H1 (cell line): ENCODE data around the gene CHST2. TPM values are rescaled to one million over a fixed set of nuclear protein-coding genes. Genes with fewer than 3 reads are reported as not detected.

Experiments
- CTCF ChIA-PET: fragments of 300-600 bp; sonication (Branson Sonifier 250); formaldehyde crosslinking; loops from one replicate; lab custom pipeline; 2021; ENCODE audit not compliant: partially characterized antibody; lab: Charles Lee
- POLR2A ChIA-PET: fragments of 300-600 bp; sonication (Branson Sonifier 250); formaldehyde crosslinking; loops from one replicate; lab custom pipeline; 2021; ENCODE audit warnings: inconsistent platforms; ENCODE audit not compliant: partially characterized antibody; lab: Charles Lee
- DNase-seq, 2 experiments: peaks; one replicate each; pipeline versions ENCODE4 v3.0.0 to v3.0.0-alpha.2; 2010 to 2022; ENCODE audit warnings: low spot score in 2 of 2, low read depth in 1 of 2, mixed read lengths in 1 of 2
- FAIRE-seq: peaks from 2 replicates; lab custom pipeline; 2011; peaks lifted over from hg19 to GRCh38; lab: Jason Lieb, UNC
- H2AFZ ChIP-seq: 2 replicates; pipeline ENCODE4 v1.8.1; 2012; ENCODE audit warnings: low read length, inconsistent platforms
- H2AK5ac ChIP-seq: 2 replicates; pipeline ENCODE4 v1.6.1; 2013; ENCODE audit warnings: low read depth, low read length
- H2BK120ac ChIP-seq: replicated peaks from 2 replicates; pipeline ENCODE3; 2013; ENCODE audit warnings: low read depth, low read length, inconsistent platforms
- H2BK12ac ChIP-seq: 2 replicates; pipeline ENCODE4 v1.6.1; 2013; ENCODE audit warnings: low read depth, low read length
- H2BK15ac ChIP-seq: 2 replicates; pipeline ENCODE4 v1.6.1; 2013; ENCODE audit warnings: low read length
- H2BK20ac ChIP-seq: 2 replicates; pipeline ENCODE4 v1.6.1; 2013; ENCODE audit warnings: low read length
- H2BK5ac ChIP-seq: 2 replicates; pipeline ENCODE4 v1.6.1; 2013; ENCODE audit warnings: low read depth, low read length
- H3K14ac ChIP-seq: 2 replicates; pipeline ENCODE4 v1.6.1; 2013; ENCODE audit warnings: inconsistent platforms; ENCODE audit not compliant: insufficient read length
- H3K18ac ChIP-seq: 2 replicates; pipeline ENCODE4 v1.6.1; 2013; ENCODE audit warnings: low read length; ENCODE audit errors: extremely low read depth
- H3K23ac ChIP-seq: 2 replicates; pipeline ENCODE4 v1.6.1; 2013; ENCODE audit warnings: inconsistent platforms; ENCODE audit not compliant: insufficient read length
- H3K23me2 ChIP-seq: 2 replicates; pipeline ENCODE4 v1.6.1; 2013; ENCODE audit warnings: low read depth, low read length
- H3K27ac ChIP-seq: 2 replicates; pipeline ENCODE4 v1.6.1; 2011; ENCODE audit warnings: low read depth, low read length, inconsistent platforms
- H3K27me3 ChIP-seq, 4 experiments: replicated peaks in 1 of 4; 1 replicate in 1 of 4; 2 replicates in 3 of 4; pipeline versions ENCODE4 v1.6.1 to v1.8.1; 2011 to 2013; ENCODE audit warnings: low read length in 3 of 4, mild to moderate bottlenecking in 3 of 4, inconsistent platforms in 2 of 4, mixed read lengths in 2 of 4, moderate library complexity in 1 of 4; ENCODE audit not compliant: control insufficient read depth in 3 of 4, insufficient read depth in 3 of 4; ENCODE audit errors: extremely low read depth in 1 of 4
- H3K36me3 ChIP-seq, 4 experiments: 2 replicates each; pipeline versions ENCODE4 v1.6.1 to v1.8.1; 2011 to 2013; ENCODE audit warnings: mild to moderate bottlenecking in 4 of 4, low read length in 3 of 4, moderate library complexity in 2 of 4, control low read depth in 1 of 4, inconsistent platforms in 1 of 4; ENCODE audit not compliant: insufficient read depth in 4 of 4, control insufficient read depth in 2 of 4
- H3K4ac ChIP-seq: replicated peaks from 2 replicates; pipeline ENCODE3; 2013; ENCODE audit warnings: low read length, low read depth, mixed read lengths, inconsistent platforms; ENCODE audit not compliant: insufficient read length
- H3K4me1 ChIP-seq, 4 experiments: replicated peaks in 1 of 4; 1 replicate in 1 of 4; 2 replicates in 3 of 4; pipeline versions ENCODE4 v1.6.1 to v1.8.1; 2011 to 2013; ENCODE audit warnings: low read length in 3 of 4, inconsistent platforms in 2 of 4, mixed read lengths in 1 of 4; ENCODE audit not compliant: insufficient read depth in 4 of 4, control insufficient read depth in 3 of 4
- H3K4me2 ChIP-seq, 2 experiments: 2 replicates each; pipeline versions ENCODE4 v1.6.1 to v1.8.1; 2011 to 2013; ENCODE audit warnings: low read depth in 2 of 2, low read length in 2 of 2, control low read depth in 1 of 2, inconsistent platforms in 1 of 2, mild to moderate bottlenecking in 1 of 2; ENCODE audit not compliant: insufficient read depth in 1 of 2
- H3K4me3 ChIP-seq, 4 experiments: fragments of 200-600, 300-600 bp in 1 of 4; sonication (generic), shearing (Covaris generic), sonication (Bioruptor Twin) in 1 of 4; 2 replicates each; pipeline versions ENCODE4 v1.5.1 to v1.8.1; 2011 to 2016; ENCODE audit warnings: low read length in 4 of 4, low read depth in 3 of 4, control low read depth in 2 of 4, inconsistent platforms in 2 of 4, mild to moderate bottlenecking in 2 of 4, mixed read lengths in 1 of 4, moderate library complexity in 1 of 4; ENCODE audit not compliant: insufficient read depth in 2 of 4; ENCODE audit errors: extremely low read depth in 1 of 4
- H3K56ac ChIP-seq: replicated peaks from 2 replicates; pipeline ENCODE3; 2013; ENCODE audit warnings: low read depth, mild to moderate bottlenecking, mixed read lengths, low read length, inconsistent platforms; ENCODE audit not compliant: insufficient read length
- H3K79me1 ChIP-seq: 2 replicates; pipeline ENCODE4 v1.6.1; 2013; ENCODE audit warnings: low read depth, low read length, control low read depth
- H3K79me2 ChIP-seq, 2 experiments: 2 replicates each; pipeline versions ENCODE4 v1.6.1 to v1.8.1; 2012 to 2013; ENCODE audit warnings: low read length in 2 of 2, mild to moderate bottlenecking in 2 of 2, inconsistent platforms in 1 of 2; ENCODE audit not compliant: insufficient read depth in 2 of 2, control insufficient read depth in 1 of 2
- H3K9ac ChIP-seq, 4 experiments: replicated peaks in 1 of 4; 1 replicate in 1 of 4; 2 replicates in 3 of 4; pipeline versions ENCODE4 v1.6.1 to v1.8.1; 2011 to 2013; ENCODE audit warnings: low read depth in 3 of 4, low read length in 3 of 4, control low read depth in 2 of 4, mild to moderate bottlenecking in 2 of 4, moderate library complexity in 2 of 4, inconsistent platforms in 1 of 4; ENCODE audit errors: extremely low read depth in 1 of 4
- H3K9me3 ChIP-seq, 2 experiments: 2 replicates each; pipeline versions ENCODE4 v1.6.1 to v1.8.1; 2012 to 2013; ENCODE audit warnings: mild to moderate bottlenecking in 2 of 2, moderate library complexity in 2 of 2, control low read depth in 1 of 2, inconsistent platforms in 1 of 2, low read depth in 1 of 2, low read length in 1 of 2, mixed read lengths in 1 of 2; ENCODE audit not compliant: insufficient read depth in 2 of 2
- H4K20me1 ChIP-seq, 2 experiments: replicated peaks in 1 of 2; 2 replicates each; pipeline versions ENCODE3 to v1.8.1; 2011 to 2013; ENCODE audit warnings: inconsistent platforms in 2 of 2, low read length in 2 of 2, mild to moderate bottlenecking in 1 of 2; ENCODE audit not compliant: insufficient read depth in 2 of 2, control insufficient read depth in 1 of 2
- H4K5ac ChIP-seq: 2 replicates; pipeline ENCODE4 v1.6.1; 2013; ENCODE audit warnings: low read length, low read depth, mixed read lengths, inconsistent platforms; ENCODE audit not compliant: insufficient read length
- H4K8ac ChIP-seq: 2 replicates; pipeline ENCODE4 v1.8.0; 2013; ENCODE audit warnings: mild to moderate bottlenecking, moderate library complexity, low read length, inconsistent platforms; ENCODE audit not compliant: insufficient read depth; ENCODE audit errors: extremely low read depth
- H4K91ac ChIP-seq: replicated peaks from 2 replicates; pipeline ENCODE3; 2013; ENCODE audit warnings: low read length, mixed read lengths, inconsistent platforms; ENCODE audit not compliant: insufficient read length
- CREB1 ChIP-seq: IDR thresholded peaks from 2 replicates; pipeline ENCODE4 v1.6.1; 2012; ENCODE audit warnings: inconsistent platforms
- FOSL1 ChIP-seq: IDR thresholded peaks from 2 replicates; pipeline ENCODE4 v1.6.1; 2011; ENCODE audit warnings: mild to moderate bottlenecking, low read depth, low read length, moderate library complexity; ENCODE audit not compliant: insufficient read depth
- KDM4A ChIP-seq: IDR thresholded peaks from one replicate; pipeline ENCODE4 v1.7.1; 2012; ENCODE audit warnings: low read depth, mild to moderate bottlenecking, moderate library complexity, low read length, inconsistent platforms; ENCODE audit not compliant: severe bottlenecking
- SIRT6 ChIP-seq: IDR thresholded peaks from one replicate; pipeline ENCODE4 v1.7.1; 2012; ENCODE audit warnings: low read length, inconsistent platforms
- SIX5 ChIP-seq: IDR thresholded peaks from 2 replicates; pipeline ENCODE4 v1.6.1; 2011; ENCODE audit warnings: mild to moderate bottlenecking, low read depth, low read length
- USF2 ChIP-seq: IDR thresholded peaks from 2 replicates; pipeline ENCODE4 v1.6.1; 2011; ENCODE audit warnings: low read length, improper control_type of control experiment
- WGBS, 2 experiments: shearing (Covaris generic) in 1 of 2; methylation state at CpG; one replicate each; pipeline versions ENCODE4 v1.1.6 to v1.1.7; 2013 to 2015; ENCODE audit warnings: low lambda C conversion rate in 2 of 2, mixed read lengths in 2 of 2, inconsistent platforms in 1 of 2, low coverage in 1 of 2, missing lambda C conversion rate in 1 of 2; ENCODE audit not compliant: insufficient replicate concordance in 2 of 2, insufficient coverage in 1 of 2, insufficient read length in 1 of 2; ENCODE audit errors: extremely low coverage in 1 of 2, missing lambda C conversion rate in 1 of 2; 5-methylcytosine and 5-hydroxymethylcytosine counted together
- polyA plus RNA-seq, 7 experiments: library from polyadenylated mRNA; depleted of rRNA in 3 of 7; stranded (reverse) in 5 of 7; unstranded in 2 of 7; fragments of >200 nt in 5 of 7; fragments of 200-250 nt in 2 of 7; gene quantifications; 1 replicate in 5 of 7; 2 replicates in 1 of 7; 4 replicates in 1 of 7; pipeline versions ENCODE4 v1.2.1 to v1.2.3, GENCODE V29; 2011 to 2013; ENCODE audit warnings: missing spikeins in 2 of 7, mixed read lengths in 2 of 7
- total RNA-seq: library from RNA; stranded (reverse); fragmentation: NEBNext Ultra II Directional; extraction: Animal tissue kit (Norgen Biotek cat#: 25700); gene quantifications from 2 replicates; pipeline ENCODE4 v1.2.1, GENCODE V29; 2021

Gene CHST2
- total and polyA plus RNA-seq, 2 of the 8 experiments (the other 6 are each of a cell fraction or from before 2014, with no cell fraction given), result 3.2 to 15.1 TPM

GRCh38 chr3:143090486-143090885 lies 29.1 kb upstream of the CHST2 start:
- Histone ChIP-seq H3K14ac (no peak overlapping the region), H2BK20ac (no peak overlapping the region), H2BK12ac (no peak overlapping the region), H3K79me1 (no peaks in the 10 kb centered on the region), H4K8ac (no peak overlapping the region), H2BK5ac (no peak overlapping the region), H3K9me3 (peaks cover 0 to 3% of the 10 kb centered on the region in 2 experiments; a peak in 1 of 4 replicates), H3K27ac (no peak overlapping the region), H2BK15ac (0 out of 2 replicates have a peak overlapping the region, but pooled peaks have one; percentile 46), H2AK5ac (no peak overlapping the region), H3K36me3 (no peaks in the 10 kb centered on the region), H4K20me1 (no peaks in the 10 kb centered on the region), H3K79me2 (no peaks in the 10 kb centered on the region), H3K4ac (no peak overlapping the region), H3K4me2 (no peak overlapping the region), H3K27me3 (no peaks in the 10 kb centered on the region), H3K18ac (no peak overlapping the region), H4K5ac (no peak overlapping the region), H2BK120ac (no peak overlapping the region), H2AFZ (peak overlapping the region; percentile 73; the same call in 1 of the 2 replicates), H3K23ac (no peak overlapping the region), H3K56ac (no peak overlapping the region), H3K4me3 (no peak overlapping the region), H3K4me1 (no peaks in the 10 kb centered on the region), H3K23me2 (no peaks in the 10 kb centered on the region), H4K91ac (no peak overlapping the region), H3K9ac (no peak overlapping the region)
- 83% methylated on average over 5 of the region's 5 CpGs; no CpG with 5 or more reads in 1 of the 2 experiments for WGBS, 2 experiments
- ChIA-PET CTCF (interaction anchor here (0.6 to 1.6 kb wide), 2 partner anchors 16 to 559 kb away, joined by 3 read pairs; no protein-coding TSS in a partner anchor), POLR2A (interaction anchor here (1.6 kb wide), 1 partner anchor 16 kb away, joined by 3 read pairs; no protein-coding TSS in a partner anchor)
- FAIRE-seq, result no peak
- DNase-seq, result no peak
- TF ChIP-seq SIRT6 (no peak), CREB1 (no peak), KDM4A (no peak), FOSL1 (no peak), SIX5 (no peak), USF2 (no peak)
